HepG2 (cell line): ENCODE measurements around the gene JMJD6. TPM values are rescaled to one million over a fixed set of nuclear protein-coding genes. Genes with fewer than 3 reads are reported as not detected.
A peak's percentile ranks its signal among the peaks of the same experiment; 100 is the strongest.

ENCODE experiments used
- CBX2 ChIP-seq, 2 experiments: fragments of 200-600 bp in 1 of 2; sonication (generic); formaldehyde crosslinking in 1 of 2; IDR thresholded peaks; 2 replicates each; pipeline versions ENCODE4 v1.7.0 to v1.8.1; 2018 to 2022; ENCODE audit warnings: low read depth in 2 of 2, low read length in 1 of 2, mild to moderate bottlenecking in 1 of 2, missing genetic modification reagents in 1 of 2
- DMAP1 ChIP-seq: IDR thresholded peaks from 2 replicates; pipeline ENCODE4 v1.6.1; 2016
- DPF2 ChIP-seq: sonication (generic); formaldehyde crosslinking; IDR thresholded peaks from 2 replicates; pipeline ENCODE4 v1.4.0; 2020; ENCODE audit warnings: mild to moderate bottlenecking, low read depth, missing genetic modification reagents, borderline replicate concordance
- GATA4 ChIP-seq: sonication (generic); IDR thresholded peaks from 2 replicates; pipeline ENCODE4 v1.6.1; 2016; ENCODE audit warnings: antibody characterized with exemption, low read depth, borderline replicate concordance
- GLMP ChIP-seq: sonication (generic); formaldehyde crosslinking; IDR thresholded peaks from 2 replicates; pipeline ENCODE4 v1.9.0; 2021; ENCODE audit warnings: missing genetic modification reagents, mild to moderate bottlenecking, borderline replicate concordance
- HNRNPH1 ChIP-seq: fragments of 200-400 bp; formaldehyde crosslinking; optimal IDR thresholded peaks from 2 replicates; pipeline ENCODE3; 2017; ENCODE audit warnings: mild to moderate bottlenecking, low read depth, low read length
- KDM3A ChIP-seq: IDR thresholded peaks from 2 replicates; pipeline ENCODE4 v1.6.1; 2018; ENCODE audit warnings: low read depth, missing compliant biosample characterization
- MAF1 ChIP-seq: sonication (generic); formaldehyde crosslinking; IDR thresholded peaks from 2 replicates; pipeline ENCODE4 v1.5.0; 2020; ENCODE audit warnings: missing genetic modification reagents, borderline replicate concordance
- MXI1 ChIP-seq: IDR thresholded peaks from 3 replicates; pipeline ENCODE4 v1.6.1; 2012; ENCODE audit warnings: low read depth, low read length, inconsistent platforms, borderline replicate concordance
- NFE2 ChIP-seq: sonication (generic); formaldehyde crosslinking; IDR thresholded peaks from 2 replicates; pipeline ENCODE4 v1.4.0; 2020; ENCODE audit warnings: missing genetic modification reagents
- RARG ChIP-seq: sonication (generic); formaldehyde crosslinking; IDR thresholded peaks from 2 replicates; pipeline ENCODE4 v1.4.0; 2020; ENCODE audit warnings: low read depth, mild to moderate bottlenecking, missing genetic modification reagents
- RBM39 ChIP-seq: fragments of 200-400 bp; formaldehyde crosslinking; IDR thresholded peaks from one replicate; pipeline ENCODE4 v1.6.1; 2018; ENCODE audit warnings: antibody characterized with exemption, mild to moderate bottlenecking, low read depth, low read length; ENCODE audit not compliant: poor library complexity, severe bottlenecking
- RXRB ChIP-seq: IDR thresholded peaks from 2 replicates; pipeline ENCODE4 v1.6.1; 2016; ENCODE audit warnings: borderline replicate concordance, missing genetic modification reagents, missing compliant biosample characterization
- SALL1 ChIP-seq: sonication (generic); formaldehyde crosslinking; IDR thresholded peaks from 2 replicates; pipeline ENCODE4 v1.8.0; 2022; ENCODE audit warnings: mild to moderate bottlenecking, missing genetic modification reagents
- SP1 ChIP-seq, 2 experiments: fragments of 450-650 bp in 1 of 2; sonication (generic) in 1 of 2; formaldehyde crosslinking in 1 of 2; IDR thresholded peaks; 2 replicates each; pipeline versions ENCODE4 v1.4.0 to v1.6.1; 2016 to 2020; ENCODE audit warnings: missing genetic modification reagents in 1 of 2
- STAG1 ChIP-seq: sonication (generic); formaldehyde crosslinking; IDR thresholded peaks from 2 replicates; pipeline ENCODE4 v1.4.0; 2020; ENCODE audit warnings: missing genetic modification reagents
- YY1 ChIP-seq: IDR thresholded peaks from 2 replicates; pipeline ENCODE4 v1.6.1; 2011; ENCODE audit warnings: low read length, low read depth, moderate library complexity, mild to moderate bottlenecking; ENCODE audit not compliant: insufficient read depth, insufficient replicate concordance
- ZNF33B ChIP-seq: sonication (generic); formaldehyde crosslinking; IDR thresholded peaks from 2 replicates; pipeline ENCODE4 v1.5.1; 2020; ENCODE audit warnings: mild to moderate bottlenecking, missing genetic modification reagents
- ZNF549 ChIP-seq: sonication (generic); formaldehyde crosslinking; IDR thresholded peaks from 2 replicates; pipeline ENCODE4 v1.5.0; 2020; ENCODE audit warnings: missing genetic modification reagents
- ZNF740 ChIP-seq: sonication (generic); formaldehyde crosslinking; IDR thresholded peaks from 2 replicates; pipeline ENCODE4 v1.4.0; 2020; ENCODE audit warnings: missing genetic modification reagents
- ZSCAN12 ChIP-seq: sonication (generic); formaldehyde crosslinking; IDR thresholded peaks from 2 replicates; pipeline ENCODE4 v1.9.0; 2021; ENCODE audit warnings: mild to moderate bottlenecking, missing genetic modification reagents
- ZSCAN22 ChIP-seq: sonication (generic); formaldehyde crosslinking; IDR thresholded peaks from 2 replicates; pipeline ENCODE4 v1.4.0; 2020; ENCODE audit warnings: mild to moderate bottlenecking, missing genetic modification reagents
- polyA plus RNA-seq, 8 experiments: library from polyadenylated mRNA; depleted of rRNA in 3 of 8; stranded (reverse) in 7 of 8; unstranded in 1 of 8; fragments of >200 nt; fragmentation: Illumina TruSeq in 4 of 8; extraction: Trizol in 4 of 8; gene quantifications; 2 replicates each; pipeline versions ENCODE4 v1.2.1 to v1.2.3, GENCODE V29; 2011 to 2016; ENCODE audit warnings: low read depth in 4 of 8, missing spikeins in 1 of 8, mixed read lengths in 1 of 8; ENCODE audit not compliant: insufficient read depth in 1 of 8
- total RNA-seq, 5 experiments: library from RNA; depleted of rRNA; stranded (reverse); fragments of >200 nt; fragmentation: Illumina TruSeq; extraction: Trizol; gene quantifications; 2 replicates each; pipeline ENCODE4 v1.2.3, GENCODE V29; 2016; ENCODE audit warnings: low read depth in 1 of 5
- TF ChIP-seq, protein P1 (sequence below): sonication (generic); formaldehyde crosslinking; conservative IDR thresholded peaks from 2 replicates; pipeline ENCODE4 v1.8.0; 2022; ENCODE audit warnings: mild to moderate bottlenecking, moderate library complexity, missing genetic modification reagents
- TF ChIP-seq, protein P2 (sequence below): sonication (generic); formaldehyde crosslinking; IDR thresholded peaks from 2 replicates; pipeline ENCODE4 v1.8.0; 2022; ENCODE audit warnings: missing genetic modification reagents, mild to moderate bottlenecking, moderate library complexity, borderline replicate concordance

JMJD6 gene
- total and polyA plus RNA-seq, 2 of the 13 experiments (the other 11 are each of a cell fraction or from before 2014, with no cell fraction given) = 33.6 to 41.0 TPM

DNA sequence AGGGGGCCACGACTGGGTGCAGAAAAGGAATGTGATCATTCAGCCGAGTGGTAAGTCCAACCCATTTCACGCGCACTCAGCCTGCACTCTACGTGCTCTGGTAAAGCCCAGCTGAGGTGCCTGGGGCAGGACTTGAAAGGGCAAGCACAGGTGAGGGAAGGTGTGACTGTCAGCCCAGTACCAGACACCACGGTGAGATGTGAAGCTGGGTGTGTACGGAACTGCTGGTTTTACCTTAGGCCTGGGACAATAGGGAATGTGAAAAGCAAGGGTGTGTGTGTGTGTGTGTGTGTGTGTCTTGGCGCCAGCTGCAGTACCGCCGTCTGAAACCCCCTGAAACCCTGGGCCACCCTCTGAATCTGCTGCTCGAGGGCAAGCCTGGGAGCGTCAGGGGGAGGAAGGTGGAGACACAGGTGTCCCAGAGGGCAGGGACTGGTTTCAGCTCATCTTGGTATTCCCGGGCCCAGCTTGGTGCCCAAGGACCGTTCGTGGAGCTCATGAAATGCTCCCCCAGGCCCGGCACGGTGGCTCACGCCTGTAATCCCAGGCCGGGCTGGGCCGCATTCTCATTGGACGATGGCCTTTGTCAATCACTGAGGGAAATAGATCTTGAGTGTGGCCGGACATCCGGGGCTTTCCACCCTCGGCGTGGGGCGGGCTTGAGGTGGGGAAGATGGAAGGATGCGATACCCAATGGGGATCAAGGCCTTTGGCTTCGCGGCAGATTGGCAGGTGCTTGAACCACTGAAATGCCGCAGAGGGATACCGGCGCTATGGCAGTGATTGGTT, 55.1 kb downstream of the JMJD6 start (continued):
- TF ChIP-seq, protein P1, sequence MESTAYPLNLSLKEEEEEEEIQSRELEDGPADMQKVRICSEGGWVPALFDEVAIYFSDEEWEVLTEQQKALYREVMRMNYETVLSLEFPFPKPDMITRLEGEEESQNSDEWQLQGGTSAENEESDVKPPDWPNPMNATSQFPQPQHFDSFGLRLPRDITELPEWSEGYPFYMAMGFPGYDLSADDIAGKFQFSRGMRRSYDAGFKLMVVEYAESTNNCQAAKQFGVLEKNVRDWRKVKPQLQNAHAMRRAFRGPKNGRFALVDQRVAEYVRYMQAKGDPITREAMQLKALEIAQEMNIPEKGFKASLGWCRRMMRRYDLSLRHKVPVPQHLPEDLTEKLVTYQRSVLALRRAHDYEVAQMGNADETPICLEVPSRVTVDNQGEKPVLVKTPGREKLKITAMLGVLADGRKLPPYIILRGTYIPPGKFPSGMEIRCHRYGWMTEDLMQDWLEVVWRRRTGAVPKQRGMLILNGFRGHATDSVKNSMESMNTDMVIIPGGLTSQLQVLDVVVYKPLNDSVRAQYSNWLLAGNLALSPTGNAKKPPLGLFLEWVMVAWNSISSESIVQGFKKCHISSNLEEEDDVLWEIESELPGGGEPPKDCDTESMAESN (CRISPR knock-in tag) = peak; percentile 72; the same call in 1 of the 2 replicates
- TF ChIP-seq ZNF33B = peak; percentile 89
- no peak for TF ChIP-seq NFE2
- TF ChIP-seq, protein P2, sequence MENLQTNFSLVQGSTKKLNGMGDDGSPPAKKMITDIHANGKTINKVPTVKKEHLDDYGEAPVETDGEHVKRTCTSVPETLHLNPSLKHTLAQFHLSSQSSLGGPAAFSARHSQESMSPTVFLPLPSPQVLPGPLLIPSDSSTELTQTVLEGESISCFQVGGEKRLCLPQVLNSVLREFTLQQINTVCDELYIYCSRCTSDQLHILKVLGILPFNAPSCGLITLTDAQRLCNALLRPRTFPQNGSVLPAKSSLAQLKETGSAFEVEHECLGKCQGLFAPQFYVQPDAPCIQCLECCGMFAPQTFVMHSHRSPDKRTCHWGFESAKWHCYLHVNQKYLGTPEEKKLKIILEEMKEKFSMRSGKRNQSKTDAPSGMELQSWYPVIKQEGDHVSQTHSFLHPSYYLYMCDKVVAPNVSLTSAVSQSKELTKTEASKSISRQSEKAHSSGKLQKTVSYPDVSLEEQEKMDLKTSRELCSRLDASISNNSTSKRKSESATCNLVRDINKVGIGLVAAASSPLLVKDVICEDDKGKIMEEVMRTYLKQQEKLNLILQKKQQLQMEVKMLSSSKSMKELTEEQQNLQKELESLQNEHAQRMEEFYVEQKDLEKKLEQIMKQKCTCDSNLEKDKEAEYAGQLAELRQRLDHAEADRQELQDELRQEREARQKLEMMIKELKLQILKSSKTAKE (CRISPR knock-in tag) = peak; percentile 37; the same call in 1 of the 2 replicates
- peak; percentile 92 for TF ChIP-seq DMAP1 (CRISPR knock-in tag)
- TF ChIP-seq HNRNPH1 = peak; percentile 23
- TF ChIP-seq RARG (CRISPR knock-in tag) = no peak
- no peak for TF ChIP-seq GLMP (CRISPR knock-in tag)
- TF ChIP-seq STAG1 = no peak; the same call in 1 of the 2 replicates
- peak; percentile 46 for TF ChIP-seq RBM39
- no peak; the same call in 1 of the 2 replicates for TF ChIP-seq ZNF740 (CRISPR knock-in tag)
- TF ChIP-seq GATA4 = 0 out of 2 replicates have a peak, but pooled peaks have one; percentile 35
- peak; percentile 55 for TF ChIP-seq RXRB (CRISPR knock-in tag)
- no peak for TF ChIP-seq DPF2 (CRISPR knock-in tag)
- peak; percentile 56 for TF ChIP-seq YY1
- TF ChIP-seq SALL1 = peak; percentile 86
- TF ChIP-seq MXI1 = no peak; the same call in 1 of the 3 replicates
- no peak for TF ChIP-seq ZNF549 (CRISPR knock-in tag)
- TF ChIP-seq MAF1 = 0 out of 2 replicates have a peak, but pooled peaks have one; percentile 45
- no peak for TF ChIP-seq CBX2 (IDR thresholded peaks at IDR 0.05; ENCODE audit: low read depth, low read length)
- 0 out of 2 replicates have a peak, but pooled peaks have one; percentile 55 for TF ChIP-seq CBX2 (CRISPR knock-in tag; IDR thresholded peaks at IDR 0.05; ENCODE audit: low read depth)
- no peak for TF ChIP-seq SP1 (IDR thresholded peaks at IDR 0.05)
- TF ChIP-seq SP1 (CRISPR knock-in tag; IDR thresholded peaks at IDR 0.05) = no peak; the same call in none of the 2 replicates
- TF ChIP-seq KDM3A = no peak
- TF ChIP-seq ZSCAN22 (CRISPR knock-in tag) = no peak
- TF ChIP-seq ZSCAN12 (CRISPR knock-in tag) = no peak
